Right renal pelvis (tissue), 4 donors: Measurements from ENCODE around the gene SNAP25. TPM values are rescaled to one million over a fixed set of nuclear protein-coding genes. Genes with fewer than 3 reads are reported as not detected.
A peak's percentile ranks its signal among the peaks of the same experiment; 100 is the strongest.

Experiments
- DNase-seq, 4 donors: peaks; one replicate each; pipeline ENCODE4 v3.0.0-alpha.2; 2013; ENCODE audit warnings: low read depth in 4 of 4, low spot score in 3 of 4, missing footprints in 1 of 4
- polyA plus RNA-seq, 4 donors: library from polyadenylated mRNA; unstranded; fragments of 120-200 nt; gene quantifications; one replicate each; pipeline ENCODE4 v1.2.1, GENCODE V29; 2013; ENCODE audit not compliant: insufficient read length in 4 of 4

Gene SNAP25
- polyA plus RNA-seq, 4 donors: 6.2 to 7.4 (median 6.7) TPM

DNA sequence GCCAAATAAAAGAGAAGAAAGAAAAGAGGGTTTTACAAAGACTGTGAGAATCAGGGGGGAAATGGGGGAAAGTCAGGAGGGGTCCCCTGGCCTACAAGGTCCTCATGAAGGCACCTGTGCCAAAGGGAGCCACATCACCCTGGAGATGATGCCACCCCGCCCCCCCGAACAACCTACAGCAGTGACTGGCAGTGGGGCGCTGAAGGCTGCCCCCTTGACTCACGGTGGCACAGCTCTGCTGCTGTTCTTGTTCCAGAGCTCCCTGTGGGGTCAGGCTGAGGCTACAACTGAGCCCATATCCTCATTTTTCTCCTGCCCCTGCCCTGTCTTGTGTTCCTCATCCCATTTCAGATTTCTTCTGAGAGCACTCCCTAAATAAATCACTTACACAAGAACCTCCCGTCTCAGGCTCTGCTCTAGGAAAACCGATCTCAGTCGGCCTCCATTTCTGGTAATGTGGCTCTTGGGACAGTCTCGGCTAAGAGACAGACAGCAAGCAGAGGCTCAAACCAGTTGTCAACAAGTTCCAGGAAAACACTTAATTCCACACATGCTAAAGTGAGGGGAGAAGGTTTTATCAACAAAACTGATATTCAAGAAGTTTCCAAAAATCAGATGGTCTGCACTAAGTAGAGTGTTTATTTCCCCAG lies 105.7 kb downstream of the SNAP25 start:
- no peak for DNase-seq

DNA sequence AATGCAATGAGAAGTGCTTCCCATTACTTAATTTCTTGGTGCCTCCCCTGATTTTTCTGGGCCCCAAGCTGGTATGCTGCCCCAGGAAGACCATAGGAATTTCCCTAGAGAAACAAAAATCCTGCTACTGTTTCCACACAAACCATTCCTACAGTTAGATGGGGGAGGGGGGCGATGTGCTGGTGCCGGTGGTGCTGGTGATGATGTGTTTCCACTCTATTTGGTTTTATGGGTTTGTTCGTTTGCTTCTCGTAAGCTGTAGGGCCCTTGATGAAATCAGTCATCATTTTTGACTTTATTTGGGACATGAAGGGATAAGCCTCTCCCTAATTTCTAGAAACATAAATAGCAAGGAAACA lies 110.2 kb downstream of the SNAP25 start:
- no peak for DNase-seq

DNA sequence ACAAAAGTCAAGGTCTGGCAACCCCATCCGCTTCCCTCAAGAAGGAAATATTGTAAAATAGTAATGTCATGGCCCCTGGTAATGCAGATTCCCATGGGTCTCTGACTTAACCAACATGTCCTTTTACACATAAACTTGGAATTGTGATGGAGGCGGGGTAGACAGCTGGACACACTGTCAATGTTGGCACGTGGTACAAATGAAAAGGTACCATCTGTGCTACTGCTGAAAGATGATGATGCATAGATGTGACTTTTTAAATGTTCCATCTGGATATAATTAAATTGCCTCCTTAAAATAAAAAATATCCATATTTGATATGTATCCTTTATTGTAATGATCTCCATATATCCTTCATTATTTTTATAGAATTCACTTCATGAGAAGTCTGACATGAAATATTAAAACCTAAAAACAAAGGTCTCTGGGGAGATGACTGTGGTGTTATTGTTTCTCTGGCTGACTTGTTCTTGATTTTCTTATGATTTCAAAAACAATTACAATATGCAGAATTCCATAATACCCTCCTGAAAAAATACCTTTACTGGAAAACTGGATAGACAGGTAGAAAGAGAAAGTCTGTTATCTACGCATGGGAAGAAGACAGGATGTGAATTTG lies 110.9 kb downstream of the SNAP25 start:
- no peak for DNase-seq

DNA sequence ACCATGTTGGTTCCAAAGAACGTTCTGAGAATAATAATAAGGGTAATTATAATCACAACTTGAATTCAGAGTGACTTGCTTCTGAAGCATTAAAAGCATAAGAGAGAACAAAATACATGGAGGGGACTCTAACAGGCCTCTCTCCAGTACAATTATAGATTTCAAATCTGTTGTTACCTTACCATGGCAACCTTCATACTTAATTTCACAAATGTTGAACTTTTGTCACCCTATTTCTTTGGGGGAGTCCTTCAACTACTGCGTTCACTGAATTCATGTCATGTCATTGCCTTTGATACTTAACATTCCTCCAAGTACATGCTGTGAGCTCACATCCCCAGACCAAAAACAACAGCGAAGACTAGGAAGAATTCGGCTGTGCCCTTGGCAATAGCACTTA lies 111.4 kb downstream of the SNAP25 start:
- no peak for DNase-seq

DNA sequence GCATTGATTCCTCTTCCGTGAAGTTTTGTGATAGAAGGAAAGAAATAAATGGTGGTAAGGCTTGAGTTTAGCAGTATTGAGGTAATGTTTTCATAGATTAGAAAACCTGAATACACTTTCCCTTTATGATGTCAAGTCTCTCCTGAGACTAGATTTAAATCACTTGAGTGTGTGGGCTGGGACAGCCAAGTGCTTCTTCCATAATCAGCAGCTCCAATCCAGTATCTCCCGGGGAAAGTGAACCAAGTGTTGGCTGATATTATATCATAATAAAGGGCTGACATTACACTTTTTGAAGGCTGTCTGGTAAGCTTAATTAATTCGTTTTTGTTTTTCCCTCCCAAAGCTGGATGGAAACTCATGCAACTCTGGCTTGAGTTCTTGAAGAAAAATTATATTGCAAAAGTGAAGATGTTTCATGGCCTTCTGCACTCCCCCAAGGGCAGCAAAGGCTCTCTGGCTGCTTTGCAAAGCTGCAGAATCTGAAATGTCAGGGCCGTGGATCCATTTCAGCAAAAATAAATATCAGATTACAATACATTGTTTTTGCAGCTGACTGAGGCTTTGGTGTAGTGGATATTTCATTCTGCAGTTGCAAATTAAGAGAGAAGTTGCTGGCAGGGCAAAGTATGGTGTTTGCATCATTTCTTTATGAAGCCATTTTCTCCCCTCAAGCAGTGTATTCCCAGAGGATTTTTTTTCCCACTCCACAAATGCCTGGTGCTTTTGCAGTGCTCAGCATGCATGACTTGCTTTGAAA lies 114.2 kb downstream of the SNAP25 start:
- DNase-seq: peak in 2 of 4 donors; percentile 12

DNA sequence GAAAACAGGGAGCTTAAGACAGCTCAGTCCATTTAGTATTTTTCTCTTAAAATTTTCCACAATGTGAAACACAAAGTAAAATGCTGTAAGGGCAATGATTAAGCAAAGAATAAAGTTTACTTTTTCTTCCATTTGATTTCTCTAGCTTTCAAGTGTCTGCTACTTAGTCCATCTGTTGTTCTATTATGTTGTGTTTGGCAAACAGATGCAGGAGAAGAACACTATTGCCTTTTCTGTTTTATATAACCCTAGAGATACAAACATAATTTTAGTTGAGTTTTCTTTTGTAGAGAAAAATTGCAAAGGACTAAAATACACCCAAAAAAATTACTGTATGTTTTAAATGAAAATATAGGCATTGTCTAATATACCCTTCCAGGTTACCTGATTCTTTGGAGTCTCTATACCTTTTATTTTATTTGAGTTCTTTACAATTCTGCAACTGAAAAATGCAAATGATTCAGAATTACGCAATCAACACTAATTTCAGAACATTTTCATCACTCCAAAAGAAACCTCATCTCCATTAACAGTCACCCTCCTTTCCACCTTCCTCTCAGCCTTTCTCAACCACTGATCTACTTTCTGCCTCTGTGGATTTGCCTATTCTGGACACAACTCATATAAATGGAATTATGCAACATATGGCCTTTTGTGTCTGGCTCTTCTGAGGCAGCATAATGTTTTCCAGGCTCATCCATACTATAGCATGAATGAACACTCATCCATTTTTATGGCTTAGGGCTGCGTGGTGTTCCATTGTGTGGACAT lies 118.5 kb downstream of the SNAP25 start:
- DNase-seq: no peak

DNA sequence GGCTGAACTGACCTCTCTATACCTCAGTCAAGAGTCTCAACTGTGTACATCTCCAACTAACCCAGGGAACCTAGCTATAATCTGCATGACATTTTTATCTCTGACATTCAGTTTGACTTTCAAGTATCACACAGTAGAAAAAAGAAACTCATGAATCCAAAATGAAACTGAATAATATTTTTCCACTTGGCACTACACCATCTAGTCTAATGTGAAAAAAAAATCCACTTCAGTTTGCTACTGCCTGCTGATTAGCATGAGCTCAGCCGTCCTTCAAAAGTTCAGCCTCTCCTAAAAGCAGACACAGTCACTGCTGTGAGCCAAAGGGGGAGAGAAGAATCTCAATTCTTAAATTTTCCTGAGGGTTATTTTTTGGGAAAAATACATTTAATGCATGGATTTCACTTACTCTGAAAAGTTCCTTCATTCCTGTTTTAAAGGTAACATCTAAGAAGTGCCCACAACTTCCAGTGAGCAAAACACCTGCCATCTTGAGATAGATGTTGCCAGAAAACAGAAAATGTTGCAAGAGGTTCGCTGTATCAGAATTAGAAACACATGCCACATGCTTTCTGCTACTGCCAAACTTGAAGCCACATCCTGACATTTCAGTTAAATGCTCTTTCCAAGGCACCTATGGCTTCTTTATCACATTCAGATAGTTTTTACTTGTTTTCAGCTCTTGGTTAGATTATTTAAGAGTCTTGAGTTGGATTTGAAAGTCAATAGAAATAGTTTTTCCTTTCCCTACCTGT lies 120.0 kb downstream of the SNAP25 start:
- DNase-seq: no peak

DNA sequence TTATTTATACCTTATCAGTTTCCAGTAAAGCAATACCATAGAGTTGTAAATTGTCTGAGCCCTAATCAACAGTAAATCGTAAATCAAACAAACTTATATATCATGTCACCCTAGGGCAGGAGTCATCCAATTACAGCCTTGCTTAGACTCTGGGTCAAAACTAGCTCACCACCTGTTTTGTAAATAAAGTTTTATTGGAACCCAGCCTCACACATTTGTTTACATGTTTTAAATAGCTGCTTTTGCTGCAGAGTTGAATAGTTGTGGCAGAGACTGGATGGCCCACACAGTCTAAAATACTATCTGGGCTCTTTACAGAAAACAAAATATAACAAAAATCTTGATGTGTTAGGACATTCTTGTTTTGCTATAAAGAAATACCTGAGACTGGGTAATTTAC lies 121.0 kb downstream of the SNAP25 start:
- no peak for DNase-seq

DNA sequence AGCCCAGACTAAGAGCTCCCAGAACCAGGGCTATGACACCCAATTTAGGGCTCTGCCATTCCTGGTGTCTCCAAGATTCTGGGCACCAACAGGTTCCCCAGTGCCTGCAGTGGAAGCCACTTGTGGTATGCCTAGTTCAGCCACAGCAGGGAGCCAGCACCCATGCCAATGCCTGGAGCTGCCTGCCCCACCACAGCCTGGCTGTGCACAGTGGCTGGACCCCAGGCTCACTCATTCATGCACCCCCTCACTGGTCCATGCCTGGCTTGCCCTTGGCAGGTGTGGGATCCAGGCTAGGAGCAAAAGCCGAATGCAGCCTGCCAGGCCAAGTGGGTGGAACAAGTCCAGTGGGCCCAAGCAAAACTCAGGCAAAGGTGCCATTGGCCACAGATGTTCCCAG lies 123.5 kb downstream of the SNAP25 start:
- DNase-seq: no peak

DNA sequence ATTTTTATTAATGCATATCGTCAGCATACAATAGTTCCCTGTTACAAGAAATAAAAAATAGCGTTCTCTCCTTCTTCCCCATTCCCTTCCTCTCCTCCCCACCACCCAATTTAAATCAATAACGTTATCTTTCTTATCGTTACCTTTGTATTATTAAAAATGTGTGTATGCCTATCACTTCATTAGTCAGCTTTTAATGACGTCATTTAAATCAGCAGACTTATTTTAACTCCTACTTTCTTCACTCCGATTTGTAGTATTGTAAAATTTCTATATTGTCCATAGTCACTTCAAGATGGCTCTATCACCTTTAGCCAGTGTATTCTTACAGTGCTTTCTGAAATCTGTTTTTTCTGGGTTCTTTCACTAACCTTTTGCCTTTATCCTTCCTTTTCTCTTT lies 126.3 kb downstream of the SNAP25 start:
- no peak for DNase-seq

DNA sequence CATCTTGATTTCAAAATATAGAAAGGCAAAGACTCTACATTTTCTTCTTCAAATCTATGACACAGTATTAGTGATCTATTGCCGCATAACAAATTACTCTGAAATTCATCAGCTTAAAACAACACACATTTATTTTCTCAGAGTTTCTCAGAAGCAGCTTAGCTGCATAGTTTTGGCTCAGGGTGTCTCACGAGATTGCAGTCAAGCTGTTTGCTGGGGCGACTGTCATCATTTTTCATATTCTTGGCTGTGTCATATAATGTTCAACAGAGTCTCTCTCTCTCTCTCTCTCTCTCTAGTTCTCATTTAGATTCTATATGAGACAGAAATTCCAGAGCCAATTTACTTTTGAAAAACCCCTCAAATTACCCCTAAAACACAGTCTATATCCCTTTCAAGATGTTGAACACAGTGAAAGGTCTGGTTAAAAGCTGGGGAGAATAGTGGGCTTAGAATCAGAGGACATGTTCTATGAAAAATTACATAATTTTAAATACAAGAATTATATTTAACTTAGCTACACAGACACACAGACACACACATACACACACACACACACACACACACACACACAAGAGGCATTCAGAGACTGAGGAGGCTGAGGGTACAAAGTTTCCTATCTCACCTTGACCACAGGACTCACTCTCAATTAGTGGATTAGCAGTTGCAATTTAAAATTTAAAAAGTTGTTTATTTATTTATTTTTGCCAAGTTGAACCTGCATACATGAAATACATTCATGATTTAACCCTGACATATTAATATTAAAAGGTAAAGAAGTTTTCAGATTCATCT lies 128.7 kb downstream of the SNAP25 start:
- no peak for DNase-seq

DNA sequence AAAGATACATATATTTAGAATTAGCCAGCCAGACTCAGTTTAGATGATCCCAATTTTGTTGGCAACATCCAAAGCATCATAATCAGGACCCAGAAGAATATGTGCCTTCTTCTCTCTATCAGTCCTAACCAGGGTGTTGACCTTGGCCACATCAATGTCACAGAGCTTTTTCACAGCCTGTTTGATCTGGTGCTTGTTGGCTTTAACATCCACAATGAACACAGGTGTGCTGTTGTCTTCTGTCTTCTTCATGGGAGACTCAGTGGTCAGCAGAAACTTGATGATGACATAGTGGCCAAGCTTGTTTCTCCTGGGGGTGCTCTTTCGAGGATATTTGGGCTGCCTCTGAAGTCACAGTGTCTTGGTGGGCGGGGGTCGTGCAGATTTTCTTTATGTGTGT lies 130.5 kb downstream of the SNAP25 start:
- no peak for DNase-seq

DNA sequence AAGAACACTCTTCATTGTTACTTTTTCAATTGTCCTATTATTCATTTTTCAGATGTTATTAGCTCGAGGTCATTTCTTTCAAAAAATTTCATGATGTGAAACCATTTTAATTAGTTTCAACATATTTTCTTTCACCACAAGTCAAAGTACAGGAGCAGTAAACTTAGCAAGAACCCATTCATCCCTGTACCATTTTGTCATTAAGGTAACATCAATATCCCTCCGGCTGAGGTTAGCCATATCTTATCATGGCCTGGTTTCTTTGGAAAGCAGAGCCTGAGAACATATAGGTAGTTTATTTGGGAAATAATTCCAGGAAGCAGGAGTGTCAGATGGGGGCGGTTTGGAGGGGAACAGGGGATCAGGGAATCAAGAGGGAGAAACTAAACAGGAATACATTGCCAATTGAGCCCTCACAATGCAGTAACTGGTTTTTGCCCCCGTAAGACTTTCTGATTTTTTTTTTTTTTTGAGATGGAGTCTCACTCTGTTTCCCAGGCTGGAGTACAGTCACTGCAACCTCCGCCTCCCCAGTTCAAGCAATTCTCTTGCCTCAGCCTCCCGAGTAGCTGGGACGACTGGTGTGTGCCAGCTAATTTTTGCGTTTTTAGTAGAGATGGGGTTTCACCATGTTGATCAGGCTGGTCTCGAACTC lies 131.7 kb downstream of the SNAP25 start:
- no peak for DNase-seq

DNA sequence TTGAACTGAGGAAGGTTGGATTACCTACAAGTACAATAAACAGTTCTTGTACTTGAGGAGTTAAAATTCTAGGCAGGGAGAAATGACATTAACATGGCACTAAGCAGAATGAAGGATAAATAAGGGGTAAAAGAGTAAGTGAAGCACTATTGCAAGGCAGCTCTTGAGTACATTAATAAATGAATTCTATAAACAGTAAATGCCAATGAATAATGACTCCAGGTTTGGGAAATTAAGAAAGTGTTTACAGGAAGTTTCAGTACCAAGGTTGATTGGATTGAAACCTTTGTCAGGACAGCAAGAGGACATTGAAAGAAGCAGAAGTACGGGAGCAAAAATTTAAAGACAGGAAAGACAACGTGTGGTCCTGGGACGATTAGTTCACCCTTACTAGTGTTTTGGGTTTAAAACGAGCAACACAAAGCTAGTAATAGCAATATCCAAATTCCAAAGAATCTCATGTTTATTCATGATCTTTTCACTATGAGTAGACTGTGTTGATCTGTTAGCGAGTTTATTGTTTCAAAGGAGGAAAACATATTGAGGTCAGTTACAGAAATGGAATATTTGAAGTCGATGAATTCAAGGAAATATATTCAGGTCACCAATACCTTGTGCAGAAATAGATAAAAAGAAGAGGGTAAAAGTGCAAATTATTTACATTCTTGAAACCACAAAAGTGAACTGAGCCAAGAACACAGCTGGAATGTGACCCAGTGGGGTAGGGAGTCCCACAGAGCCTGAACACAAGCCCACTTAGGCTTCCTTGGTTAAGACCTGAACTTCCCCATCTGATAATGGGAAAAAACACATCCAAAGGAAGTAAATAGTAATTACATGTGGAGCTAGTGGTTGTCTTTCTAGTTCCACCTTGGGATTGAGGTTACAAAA lies 134.5 kb downstream of the SNAP25 start:
- DNase-seq: no peak

DNA sequence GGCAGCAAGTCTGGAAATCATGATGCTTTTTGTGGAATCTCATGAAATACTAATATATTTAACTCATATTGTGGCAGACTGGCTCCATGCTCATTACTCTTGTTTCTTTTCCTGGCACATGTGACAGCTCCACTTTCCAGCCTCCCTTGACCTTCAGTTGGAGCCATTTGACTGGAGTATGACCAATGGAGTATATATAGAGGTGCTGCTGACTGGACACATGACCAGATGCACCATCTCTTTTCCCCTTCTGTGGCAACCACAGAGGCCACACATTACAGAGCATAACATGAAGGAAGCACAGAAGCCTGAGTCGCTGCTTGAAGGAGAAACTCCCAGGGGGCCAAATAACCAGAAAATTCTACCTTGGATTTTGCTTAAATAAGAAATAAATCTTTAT lies 138.0 kb downstream of the SNAP25 start:
- no peak for DNase-seq
